ENCODE results near the gene FNBP1L.

Gene FNBP1L

DNA sequence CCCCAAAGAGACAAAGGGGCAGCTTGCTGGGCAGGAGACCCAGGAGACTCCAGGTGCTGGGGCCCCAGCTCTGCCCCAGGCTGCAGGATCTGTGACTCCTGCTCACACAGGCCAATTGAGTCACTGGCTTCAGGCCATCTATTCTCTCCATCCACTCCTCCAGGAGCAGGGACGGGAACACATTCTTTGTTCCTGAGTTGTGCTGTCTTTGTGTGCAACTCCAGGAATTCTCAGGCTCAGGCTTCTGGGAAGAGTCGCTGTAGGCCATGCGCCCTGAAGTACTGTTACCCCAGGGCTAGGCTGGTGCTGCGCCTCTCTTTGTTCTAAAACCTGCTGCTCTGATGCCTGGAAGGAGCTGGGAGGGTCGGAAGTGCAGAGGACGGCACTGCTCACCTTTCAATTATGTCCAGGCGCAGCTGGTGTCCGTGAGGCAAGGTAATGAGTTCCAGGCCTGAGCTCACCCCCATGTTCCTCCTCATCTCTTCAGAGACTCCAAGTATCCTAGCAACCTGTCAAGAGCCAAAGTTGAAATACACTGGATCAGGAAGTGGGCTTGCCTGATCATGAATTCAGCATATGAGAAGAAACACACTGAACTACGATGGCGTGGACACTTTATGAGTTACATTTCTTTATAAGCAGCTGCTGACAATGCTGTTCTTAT lies 127.8 kb downstream of the FNBP1L start:
- H3K23ac ChIP-seq (ENCODE audit: low read length in 2 of 2): no peak overlapping the region
- H2AK5ac ChIP-seq (ENCODE audit: low read length, severe bottlenecking): no peak overlapping the region
- no peak for DNase-seq
- peak overlapping the region; percentile 68 for H3K9ac ChIP-seq (ENCODE audit: low read length)
- H2BK12ac ChIP-seq (ENCODE audit: low read length in 2 of 2): no peak overlapping the region
- no peaks in the 10 kb centered on the region for H3K9me3 ChIP-seq (ENCODE audit: control insufficient read depth, low read length)
- no peak overlapping the region for H2BK5ac ChIP-seq (ENCODE audit: low read depth, low read length, poor library complexity, severe bottlenecking)
- H4K91ac ChIP-seq (ENCODE audit: low read length): no peak overlapping the region
- WGBS: 93% methylated on average over 10 of the region's 10 CpGs
- H3K4me1 ChIP-seq (ENCODE audit: control insufficient read depth, insufficient read depth, low read depth, low read length): peaks cover 32% of the 10 kb centered on the region
- H3K4me2 ChIP-seq (ENCODE audit: low read length, poor library complexity, severe bottlenecking): no peak overlapping the region
- H3K4me3 ChIP-seq (ENCODE audit: insufficient read depth in 1 of 2, low read depth in 1 of 2, low read length in 2 of 2): no peak overlapping the region
- H4K8ac ChIP-seq (ENCODE audit: low read length): no peak overlapping the region
- H3K18ac ChIP-seq (ENCODE audit: low read depth in 1 of 2, low read length in 2 of 2): no peak overlapping the region
- H2BK120ac ChIP-seq (ENCODE audit: low read depth, low read length): no peak overlapping the region
- H3K36me3 ChIP-seq (ENCODE audit: control insufficient read depth in 1 of 2, insufficient read depth in 2 of 2, low read depth in 1 of 2, low read length in 2 of 2): peaks cover 60 to 93% of the 10 kb centered on the region in 2 experiments
- H3K27me3 ChIP-seq (ENCODE audit: control insufficient read depth in 1 of 2, insufficient read depth in 1 of 2, low read length in 2 of 2): no peaks in the 10 kb centered on the region
- no peak overlapping the region for H3K4ac ChIP-seq (ENCODE audit: low read depth in 1 of 2, low read length in 2 of 2)
- H2BK15ac ChIP-seq (ENCODE audit: low read depth, poor library complexity, severe bottlenecking): no peak overlapping the region
- H2AFZ ChIP-seq (ENCODE audit: low read depth, low read length): no peak overlapping the region
- no peak overlapping the region for H3K14ac ChIP-seq (ENCODE audit: low read length in 2 of 2)
- H3K79me1 ChIP-seq (replicated peaks; ENCODE audit: low read length, poor library complexity, severe bottlenecking): peaks cover 39% of the 10 kb centered on the region
- H3K27ac ChIP-seq (ENCODE audit: low read length, poor library complexity, severe bottlenecking): peak overlapping the region; percentile 20

DNA sequence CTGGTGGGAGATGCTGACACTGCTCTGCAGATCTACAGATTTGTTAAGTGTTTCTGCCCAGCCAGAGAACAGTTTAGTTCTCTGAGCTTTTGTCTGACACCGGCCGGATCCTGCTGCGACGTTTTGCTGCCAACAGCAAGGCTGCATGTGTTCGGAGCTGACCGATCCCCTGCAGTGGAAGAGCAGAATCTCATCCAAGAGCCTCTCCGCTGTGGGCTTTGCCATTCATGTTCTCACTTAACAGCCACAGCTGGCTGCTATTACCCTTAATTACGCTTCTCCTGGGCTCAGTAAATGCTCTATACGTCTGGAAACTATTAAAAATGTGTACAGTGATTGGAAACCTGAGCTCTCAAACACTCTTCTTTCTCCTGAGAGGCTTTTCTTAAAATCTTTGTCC lies 128.4 kb downstream of the FNBP1L start:
- Histone ChIP-seq H3K36me3 (ENCODE audit: control insufficient read depth in 1 of 2, insufficient read depth in 2 of 2, low read depth in 1 of 2, low read length in 2 of 2) (peaks cover 58 to 94% of the 10 kb centered on the region in 2 experiments), H3K4me2 (ENCODE audit: low read length, poor library complexity, severe bottlenecking) (no peak overlapping the region), H3K23ac (ENCODE audit: low read length in 2 of 2) (no peak overlapping the region), H2BK120ac (ENCODE audit: low read depth, low read length) (no peak overlapping the region), H3K14ac (ENCODE audit: low read length in 2 of 2) (no peak overlapping the region), H2BK12ac (ENCODE audit: low read length in 2 of 2) (no peak overlapping the region), H3K9ac (ENCODE audit: low read length) (peak overlapping the region; percentile 68), H3K4ac (ENCODE audit: low read depth in 1 of 2, low read length in 2 of 2) (no peak overlapping the region), H3K79me1 (replicated peaks; ENCODE audit: low read length, poor library complexity, severe bottlenecking) (peaks cover 39% of the 10 kb centered on the region), H3K4me3 (ENCODE audit: insufficient read depth in 1 of 2, low read depth in 1 of 2, low read length in 2 of 2) (no peak overlapping the region), H3K18ac (ENCODE audit: low read depth in 1 of 2, low read length in 2 of 2) (no peak overlapping the region), H4K91ac (ENCODE audit: low read length) (no peak overlapping the region), H3K27me3 (ENCODE audit: control insufficient read depth in 1 of 2, insufficient read depth in 1 of 2, low read length in 2 of 2) (no peaks in the 10 kb centered on the region), H2BK5ac (ENCODE audit: low read depth, low read length, poor library complexity, severe bottlenecking) (no peak overlapping the region), H2AFZ (ENCODE audit: low read depth, low read length) (no peak overlapping the region), H3K9me3 (ENCODE audit: control insufficient read depth, low read length) (no peaks in the 10 kb centered on the region), H2BK15ac (ENCODE audit: low read depth, poor library complexity, severe bottlenecking) (no peak overlapping the region), H3K27ac (ENCODE audit: low read length, poor library complexity, severe bottlenecking) (peak overlapping the region; percentile 20), H3K4me1 (ENCODE audit: control insufficient read depth, insufficient read depth, low read depth, low read length) (peaks cover 32% of the 10 kb centered on the region), H2AK5ac (ENCODE audit: low read length, severe bottlenecking) (peak overlapping the region; percentile 35), H4K8ac (ENCODE audit: low read length) (no peak overlapping the region)
- 93% methylated on average over 7 of the region's 9 CpGs for WGBS
- DNase-seq: no peak

DNA sequence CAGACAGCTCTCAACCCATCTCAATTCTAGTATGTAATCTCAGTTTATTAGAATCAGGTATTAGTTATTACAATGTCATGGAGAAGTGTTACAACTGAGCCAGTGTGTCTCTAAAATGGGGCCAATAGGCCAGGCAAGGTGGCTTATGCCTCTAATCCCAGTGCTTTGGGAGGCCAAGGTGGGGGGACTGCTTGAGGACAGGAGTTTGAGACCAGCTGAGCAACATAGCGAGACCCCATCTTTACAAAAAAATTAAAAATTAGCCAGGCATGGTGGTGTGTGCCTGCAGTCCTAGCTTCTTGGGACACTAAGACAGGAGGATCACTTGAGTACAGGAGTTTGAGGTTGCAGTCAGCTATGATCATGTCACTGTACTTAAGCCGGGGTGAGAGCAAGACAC lies 128.8 kb downstream of the FNBP1L start:
- no peak overlapping the region for H3K18ac ChIP-seq (ENCODE audit: low read depth in 1 of 2, low read length in 2 of 2)
- no peak overlapping the region for H3K27ac ChIP-seq (ENCODE audit: low read length, poor library complexity, severe bottlenecking)
- H3K4me2 ChIP-seq (ENCODE audit: low read length, poor library complexity, severe bottlenecking): no peak overlapping the region
- no peak overlapping the region for H2AK5ac ChIP-seq (ENCODE audit: low read length, severe bottlenecking)
- no peak overlapping the region for H4K8ac ChIP-seq (ENCODE audit: low read length)
- no peak overlapping the region for H2BK15ac ChIP-seq (ENCODE audit: low read depth, poor library complexity, severe bottlenecking)
- H2BK120ac ChIP-seq (ENCODE audit: low read depth, low read length): no peak overlapping the region
- H4K91ac ChIP-seq (ENCODE audit: low read length): no peak overlapping the region
- no peak overlapping the region for H3K14ac ChIP-seq (ENCODE audit: low read length in 2 of 2)
- H3K79me1 ChIP-seq (replicated peaks; ENCODE audit: low read length, poor library complexity, severe bottlenecking): peaks cover 37% of the 10 kb centered on the region
- H3K23ac ChIP-seq (ENCODE audit: low read length in 2 of 2): no peak overlapping the region
- no peaks in the 10 kb centered on the region for H3K9me3 ChIP-seq (ENCODE audit: control insufficient read depth, low read length)
- peaks cover 32% of the 10 kb centered on the region for H3K4me1 ChIP-seq (ENCODE audit: control insufficient read depth, insufficient read depth, low read depth, low read length)
- H3K4ac ChIP-seq (ENCODE audit: low read depth in 1 of 2, low read length in 2 of 2): no peak overlapping the region
- H2BK12ac ChIP-seq (ENCODE audit: low read length in 2 of 2): no peak overlapping the region
- DNase-seq: no peak
- H2AFZ ChIP-seq (ENCODE audit: low read depth, low read length): no peak overlapping the region
- H3K27me3 ChIP-seq (ENCODE audit: control insufficient read depth in 1 of 2, insufficient read depth in 1 of 2, low read length in 2 of 2): no peaks in the 10 kb centered on the region
- no peak overlapping the region for H2BK5ac ChIP-seq (ENCODE audit: low read depth, low read length, poor library complexity, severe bottlenecking)
- peak overlapping the region; percentile 68 for H3K9ac ChIP-seq (ENCODE audit: low read length)
- 100% methylated on average over 2 of the region's 2 CpGs for WGBS
- no peak overlapping the region for H3K4me3 ChIP-seq (ENCODE audit: insufficient read depth in 1 of 2, low read depth in 1 of 2, low read length in 2 of 2)
- H3K36me3 ChIP-seq (ENCODE audit: control insufficient read depth in 1 of 2, insufficient read depth in 2 of 2, low read depth in 1 of 2, low read length in 2 of 2): peaks cover 58 to 94% of the 10 kb centered on the region in 2 experiments

DNA sequence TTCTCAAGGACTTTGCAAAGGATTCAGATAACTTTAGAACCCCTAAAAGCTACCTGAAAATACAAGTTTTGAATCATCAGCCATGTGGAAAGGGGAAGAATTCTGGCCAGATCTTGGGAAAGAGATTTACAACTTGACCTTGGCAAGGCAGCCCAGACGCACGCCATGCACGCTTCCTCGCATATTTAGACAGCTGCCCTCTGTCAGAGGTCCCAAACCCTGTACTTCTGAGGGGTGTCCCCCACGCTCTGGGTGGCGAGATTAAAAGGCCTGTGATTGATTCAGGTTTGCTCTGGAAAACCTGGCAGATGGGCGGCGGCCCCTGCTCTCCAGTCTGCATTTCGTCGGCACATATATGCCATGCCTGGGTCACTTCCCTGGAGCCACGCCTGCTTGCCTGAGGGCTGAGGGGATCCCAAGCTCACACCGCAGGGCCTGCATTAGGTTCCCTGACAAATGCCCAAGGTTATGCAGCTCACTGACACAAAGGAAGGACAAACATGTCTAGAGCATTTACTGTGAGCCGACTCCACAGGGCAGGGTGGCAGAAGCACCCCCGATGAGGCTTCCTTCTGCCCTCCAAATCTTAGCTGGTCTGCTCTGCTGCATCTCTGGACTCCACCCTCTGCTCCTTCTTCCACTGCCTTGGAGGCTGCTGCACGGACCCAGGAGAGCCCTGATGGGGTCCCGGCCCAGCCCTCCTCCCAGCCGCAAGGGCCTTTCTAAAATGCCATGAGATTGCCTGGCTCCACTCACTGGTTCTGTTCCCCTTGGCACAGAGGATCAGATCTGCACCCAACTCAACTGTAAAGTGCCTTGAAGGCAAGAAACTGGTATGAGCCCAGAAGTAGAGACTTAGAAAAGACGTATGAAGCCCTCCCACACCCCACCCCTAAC lies 129.9 kb downstream of the FNBP1L start:
- Histone ChIP-seq H2AFZ (ENCODE audit: low read depth, low read length) (no peak overlapping the region), H3K27me3 (ENCODE audit: control insufficient read depth in 1 of 2, insufficient read depth in 1 of 2, low read length in 2 of 2) (no peaks in the 10 kb centered on the region), H4K8ac (ENCODE audit: low read length) (no peak overlapping the region), H3K18ac (ENCODE audit: low read depth in 1 of 2, low read length in 2 of 2) (peak overlapping the region in 1 of 2 experiments; percentile 3), H3K9ac (ENCODE audit: low read length) (peak overlapping the region; percentile 68), H2AK5ac (ENCODE audit: low read length, severe bottlenecking) (no peak overlapping the region), H3K23ac (ENCODE audit: low read length in 2 of 2) (no peak overlapping the region), H3K4me2 (ENCODE audit: low read length, poor library complexity, severe bottlenecking) (no peak overlapping the region), H3K79me1 (replicated peaks; ENCODE audit: low read length, poor library complexity, severe bottlenecking) (peaks cover 40% of the 10 kb centered on the region), H4K91ac (ENCODE audit: low read length) (no peak overlapping the region), H3K4ac (ENCODE audit: low read depth in 1 of 2, low read length in 2 of 2) (peak overlapping the region in 1 of 2 experiments; percentile 24), H3K9me3 (ENCODE audit: control insufficient read depth, low read length) (no peaks in the 10 kb centered on the region), H2BK5ac (ENCODE audit: low read depth, low read length, poor library complexity, severe bottlenecking) (no peak overlapping the region), H2BK120ac (ENCODE audit: low read depth, low read length) (no peak overlapping the region), H3K36me3 (ENCODE audit: control insufficient read depth in 1 of 2, insufficient read depth in 2 of 2, low read depth in 1 of 2, low read length in 2 of 2) (peaks cover 58 to 94% of the 10 kb centered on the region in 2 experiments), H3K14ac (ENCODE audit: low read length in 2 of 2) (no peak overlapping the region), H2BK12ac (ENCODE audit: low read length in 2 of 2) (no peak overlapping the region), H3K4me3 (ENCODE audit: insufficient read depth in 1 of 2, low read depth in 1 of 2, low read length in 2 of 2) (no peak overlapping the region), H2BK15ac (ENCODE audit: low read depth, poor library complexity, severe bottlenecking) (no peak overlapping the region), H3K27ac (ENCODE audit: low read length, poor library complexity, severe bottlenecking) (no peak overlapping the region), H3K4me1 (ENCODE audit: control insufficient read depth, insufficient read depth, low read depth, low read length) (peaks cover 32% of the 10 kb centered on the region)
- WGBS: 95% methylated on average over 17 of the region's 18 CpGs
- no peak for DNase-seq
